Stimulated activated CD8-positive, alpha-beta memory T cell treated with anti-CD3 and anti-CD28 coated beads, Interleukin-4, amount 100 ng/mL, for 24 hours (primary cell): Measurements from ENCODE around the gene TUBGCP5.
"Not testable (repeated sequence)": the region's sequence is repeated elsewhere in the genome, so short reads cannot be mapped to it uniquely, and the experiment has no call there.

ENCODE experiments used
- DNase-seq: peaks from one replicate; pipeline ENCODE4 v3.0.0-alpha.2; 2020; ENCODE audit warnings: low read depth

Gene TUBGCP5

DNA sequence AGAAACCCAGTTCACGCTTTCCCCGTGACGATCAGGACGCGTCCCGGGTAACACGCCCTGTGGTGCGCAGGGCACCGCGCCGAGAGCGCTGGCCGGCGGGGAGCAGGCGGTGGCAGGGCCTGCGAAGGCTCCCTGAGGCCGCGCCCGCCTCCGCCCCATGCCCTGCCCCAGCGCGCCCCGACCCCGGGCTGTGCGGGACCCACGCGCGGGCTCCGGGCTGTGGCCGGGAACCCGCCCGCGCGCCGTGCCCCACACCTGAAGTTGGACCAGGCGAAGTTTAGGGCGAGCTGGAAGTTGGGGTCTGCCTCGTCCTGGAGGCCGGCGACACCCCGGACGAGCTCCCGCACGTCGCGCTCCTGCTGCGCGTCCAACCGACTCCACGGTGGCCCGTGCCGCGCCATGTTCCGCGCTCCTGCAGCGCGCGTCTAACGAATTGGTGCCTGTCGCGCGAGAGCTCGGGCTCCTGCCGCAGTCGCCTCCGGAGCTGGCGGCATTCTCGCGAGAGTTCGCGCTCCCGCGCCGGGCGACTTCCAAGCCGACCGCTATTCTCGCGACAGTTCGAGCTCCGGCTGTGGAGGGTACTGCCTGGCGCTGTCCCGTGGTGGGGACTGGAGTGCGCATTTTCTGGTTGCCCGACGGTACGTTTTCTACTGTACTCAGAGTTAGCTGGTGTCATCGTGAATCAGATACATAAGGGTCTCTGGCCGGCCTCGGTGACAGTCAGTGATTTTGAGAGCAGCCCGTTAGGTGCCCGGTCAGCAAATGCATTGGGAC, at the start of gene TUBGCP5:
TUBGCP5 (minus strand) TSS at position 427 of the 774 bp plus-strand sequence; CDS start at position 401, 26 bp downstream.
- DNase-seq, result peak; percentile 96

DNA sequence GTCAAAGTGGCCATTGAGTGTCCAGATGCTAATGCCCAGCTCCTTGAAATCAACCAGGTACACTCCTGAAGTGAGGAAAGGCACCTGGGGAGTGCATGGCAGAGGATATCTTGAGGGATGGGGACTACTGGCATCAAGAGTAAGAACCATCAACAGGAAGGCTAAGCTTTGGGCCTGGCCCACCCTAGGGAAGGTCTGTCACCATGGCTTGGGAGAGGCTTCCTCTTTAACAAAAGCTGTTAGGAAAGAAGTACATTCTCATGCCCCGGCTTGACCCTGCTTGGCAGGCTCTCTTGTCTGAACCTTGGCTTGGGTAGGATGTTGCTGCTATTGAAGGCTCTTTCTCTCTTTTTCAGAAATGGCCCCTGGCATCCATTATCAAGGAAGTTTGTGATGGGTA, 43.7 kb upstream of the TUBGCP5 start:
- no peak for DNase-seq

DNA sequence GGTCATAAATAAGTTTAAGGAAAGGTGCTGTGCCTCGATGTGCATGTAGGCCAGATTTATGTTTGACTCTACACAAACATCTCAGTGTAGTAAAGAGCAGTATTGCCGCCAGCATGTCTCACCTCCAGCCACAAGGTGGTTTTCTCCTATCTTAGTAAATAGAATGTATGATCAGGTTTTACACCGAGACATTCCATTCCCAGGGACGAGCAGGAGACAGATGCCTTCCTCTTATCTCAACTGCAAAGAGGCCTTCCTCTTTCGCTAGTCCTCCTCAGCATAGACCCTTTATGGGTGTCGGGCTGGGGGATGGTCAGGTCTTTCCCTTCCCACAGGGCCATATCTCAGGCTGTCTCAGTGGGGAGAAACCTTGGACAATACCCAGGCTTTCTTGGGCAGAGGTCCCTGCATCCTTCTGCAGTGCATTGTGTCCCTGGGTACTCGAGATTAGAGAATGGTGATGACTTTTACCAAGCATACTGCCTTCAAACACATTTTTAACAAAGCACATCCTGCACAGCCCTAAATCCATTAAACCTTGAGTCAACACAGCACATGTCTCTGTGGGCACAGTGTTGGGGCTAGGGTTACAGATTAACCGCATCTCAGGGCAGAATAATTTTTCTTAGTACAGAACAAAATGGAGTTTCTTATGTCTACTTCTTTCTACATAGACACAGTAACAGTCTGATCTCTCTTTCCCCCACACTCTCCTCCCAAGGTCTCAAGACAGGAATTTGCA, 42.8 kb upstream of the TUBGCP5 start:
- DNase-seq, result not testable (repeated sequence)

DNA sequence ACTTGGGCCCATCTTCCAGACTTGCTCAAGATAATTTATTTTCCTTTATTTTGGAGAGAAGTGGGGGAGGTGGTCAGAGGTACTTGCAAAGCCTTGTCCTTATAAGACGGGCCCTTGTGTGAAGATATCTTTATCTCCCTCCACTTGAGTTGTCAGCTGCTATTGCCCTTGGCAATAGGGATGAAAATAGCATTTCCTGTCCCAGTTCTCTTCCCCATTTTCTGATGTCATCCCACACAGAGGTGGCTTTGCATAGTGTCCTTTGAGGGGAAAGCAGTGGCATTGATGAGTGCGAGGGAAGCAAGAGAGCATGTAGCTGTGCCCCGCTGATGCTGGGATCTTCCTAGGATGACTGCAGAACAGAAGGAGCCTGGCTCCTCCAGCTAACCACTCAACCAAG, 41.9 kb upstream of the TUBGCP5 start:
- no peak for DNase-seq

DNA sequence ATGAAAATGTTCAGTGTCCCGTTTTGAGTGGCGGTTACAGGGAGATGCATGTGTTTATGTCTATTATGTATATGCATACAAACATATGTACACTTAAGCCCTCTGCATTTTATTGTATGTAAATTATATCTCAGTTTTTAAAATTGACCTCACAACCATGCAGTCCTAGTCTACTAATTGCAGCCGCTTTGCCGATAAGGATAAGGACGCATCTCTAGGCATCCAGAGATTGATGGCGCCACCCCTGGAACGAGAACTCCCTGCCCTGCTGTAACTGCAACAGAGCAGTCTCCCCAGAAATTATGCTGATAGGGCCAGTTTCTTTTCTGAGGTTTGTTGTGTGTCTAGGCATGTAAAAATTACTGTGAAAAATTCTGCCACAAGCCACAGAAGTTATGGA, 40.4 kb upstream of the TUBGCP5 start:
- DNase-seq, result no peak

DNA sequence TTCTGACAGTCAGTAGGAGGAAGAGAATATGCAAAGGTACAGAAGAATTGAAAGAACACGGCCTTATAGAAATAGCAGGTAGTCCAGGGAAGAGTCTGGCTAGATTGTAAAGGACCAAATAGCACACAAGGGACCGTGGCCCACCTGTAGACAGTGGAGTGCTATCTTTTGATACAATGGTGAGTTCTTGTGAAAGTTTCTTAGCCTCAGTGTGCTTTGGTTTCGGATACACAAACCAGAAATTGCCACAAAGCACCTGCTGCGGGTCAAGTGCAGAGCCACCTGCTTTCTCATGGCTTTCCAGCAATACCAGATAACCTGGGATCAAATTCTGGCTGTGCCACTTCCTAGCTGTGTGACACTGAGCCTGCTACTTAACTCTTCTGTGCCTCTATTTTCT, 36.6 kb upstream of the TUBGCP5 start:
- no peak for DNase-seq

DNA sequence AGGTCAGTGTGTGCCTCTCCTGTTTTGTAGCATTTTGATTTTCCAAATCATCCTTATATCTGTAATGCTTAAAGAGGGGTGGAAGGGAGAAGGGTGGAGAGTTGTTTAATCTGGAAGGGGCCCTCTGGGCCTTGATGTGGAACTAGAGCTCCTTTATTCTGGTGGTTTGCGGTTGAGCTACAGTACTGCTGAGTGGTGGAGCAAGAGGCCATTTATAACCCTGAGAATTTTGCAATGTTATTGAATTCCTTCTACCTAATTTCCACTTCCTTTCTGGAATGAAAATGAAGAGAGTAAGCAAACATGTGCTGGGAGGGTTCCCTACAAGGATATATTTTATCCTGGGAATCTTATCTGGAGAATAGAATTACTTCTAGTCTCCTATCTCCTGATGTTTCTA, 35.3 kb upstream of the TUBGCP5 start:
- no peak for DNase-seq

DNA sequence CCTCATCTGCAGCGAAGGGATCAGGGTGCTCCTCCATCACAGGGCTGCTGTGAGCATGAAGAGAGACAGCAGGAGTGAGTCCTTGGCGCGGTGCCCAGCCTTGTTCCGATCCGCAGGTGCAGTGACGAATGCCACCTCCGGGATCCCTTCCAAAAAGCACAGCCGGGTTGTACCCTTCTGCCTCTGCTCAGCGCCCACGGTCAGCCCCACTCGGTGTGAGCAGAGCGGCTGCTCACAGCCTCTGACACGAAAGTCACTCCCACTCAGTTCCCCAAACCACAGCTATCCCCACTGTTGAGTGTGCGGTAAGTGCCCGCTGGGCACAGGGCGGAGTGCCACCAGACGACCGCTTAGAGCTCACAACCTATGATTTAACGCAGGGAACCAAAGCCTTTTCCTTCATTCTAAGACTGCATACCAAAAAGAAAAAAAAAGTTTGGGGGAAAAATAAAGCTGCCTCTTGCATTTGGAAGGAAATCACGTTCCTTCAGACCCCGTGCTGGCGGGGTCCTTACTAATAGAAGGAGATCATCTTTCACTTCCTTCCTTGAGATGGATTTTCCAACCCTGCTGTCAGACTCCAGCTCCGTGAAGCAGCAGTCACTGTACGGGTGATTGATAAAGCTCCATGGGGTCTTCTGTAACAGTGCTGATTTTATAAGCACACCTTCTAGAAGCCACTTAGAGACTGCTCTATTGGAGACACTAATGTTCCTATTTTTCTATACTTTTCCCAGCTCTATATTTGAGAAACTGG, 34.7 kb upstream of the TUBGCP5 start:
- no peak for DNase-seq

DNA sequence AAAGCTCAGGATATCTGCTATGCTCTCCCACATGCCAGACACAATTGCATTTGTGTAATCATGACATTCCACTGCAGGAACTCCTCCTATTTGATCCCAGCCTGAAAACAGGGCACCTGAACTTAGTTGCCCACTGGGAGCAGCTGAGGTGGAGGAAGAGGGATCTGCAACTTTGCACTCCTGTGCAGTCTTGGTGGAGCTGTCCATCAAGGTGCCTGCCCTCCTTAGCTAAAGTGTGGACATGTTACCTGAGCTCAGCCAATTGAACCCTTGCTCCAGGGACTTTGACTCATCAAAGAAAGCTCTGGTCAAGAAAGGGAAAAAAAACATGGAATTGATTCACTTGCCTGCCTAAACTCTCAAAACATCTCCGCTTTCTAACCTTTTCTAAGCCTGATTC, 33.3 kb upstream of the TUBGCP5 start:
- DNase-seq, result no peak

DNA sequence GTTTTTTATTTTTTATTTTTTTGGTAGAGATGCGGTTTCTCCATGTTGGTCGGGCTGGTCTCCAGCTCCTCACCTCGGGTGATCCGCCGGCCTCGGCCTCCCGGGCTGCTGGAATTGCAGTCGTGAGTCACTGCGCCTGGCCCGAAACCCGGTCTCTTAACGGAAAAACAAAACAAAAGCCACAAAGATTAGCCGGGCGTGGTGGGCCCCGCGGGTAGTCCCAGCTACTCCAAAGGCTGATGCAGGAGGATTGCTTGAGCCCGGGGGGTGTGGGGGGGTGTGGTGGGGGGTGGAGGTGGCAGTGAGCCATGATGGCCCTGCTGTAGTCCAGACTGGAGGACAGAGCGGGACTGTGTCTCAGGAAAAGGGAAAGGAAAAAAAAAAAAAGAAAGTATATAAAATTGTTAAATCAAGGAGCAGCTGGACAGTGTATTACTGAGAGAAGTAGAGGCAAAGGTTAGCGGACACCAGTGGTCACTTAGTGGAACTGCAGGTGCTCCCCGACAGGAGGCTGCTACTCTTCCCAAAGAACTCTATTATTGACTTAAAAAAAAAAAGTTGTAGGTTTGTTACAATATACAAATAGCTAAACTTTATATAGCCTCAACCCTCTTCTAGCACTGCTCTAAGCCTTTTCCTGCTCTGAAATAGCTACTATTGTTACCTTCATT, 30.3 kb upstream of the TUBGCP5 start:
- DNase-seq, result no peak

DNA sequence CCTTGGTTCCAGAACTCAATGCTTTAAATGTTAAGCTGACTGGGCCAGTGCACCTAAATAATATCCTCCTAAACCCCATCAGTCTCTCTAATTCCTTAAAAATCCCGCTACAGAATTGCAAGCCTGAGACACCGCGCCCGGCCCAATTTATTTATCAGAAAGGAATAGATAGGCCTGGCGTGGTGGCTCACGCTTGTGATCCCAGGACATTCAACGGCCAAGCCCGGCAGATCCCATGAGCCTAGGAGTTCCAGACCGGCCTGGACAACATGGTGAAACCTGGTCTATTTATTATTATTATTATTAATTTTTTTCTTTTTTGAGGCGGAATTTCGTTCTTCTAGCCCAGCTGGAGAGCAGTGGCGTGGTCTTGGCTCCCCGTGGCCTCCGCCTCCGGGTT, 28.0 kb upstream of the TUBGCP5 start:
- DNase-seq, result no peak

DNA sequence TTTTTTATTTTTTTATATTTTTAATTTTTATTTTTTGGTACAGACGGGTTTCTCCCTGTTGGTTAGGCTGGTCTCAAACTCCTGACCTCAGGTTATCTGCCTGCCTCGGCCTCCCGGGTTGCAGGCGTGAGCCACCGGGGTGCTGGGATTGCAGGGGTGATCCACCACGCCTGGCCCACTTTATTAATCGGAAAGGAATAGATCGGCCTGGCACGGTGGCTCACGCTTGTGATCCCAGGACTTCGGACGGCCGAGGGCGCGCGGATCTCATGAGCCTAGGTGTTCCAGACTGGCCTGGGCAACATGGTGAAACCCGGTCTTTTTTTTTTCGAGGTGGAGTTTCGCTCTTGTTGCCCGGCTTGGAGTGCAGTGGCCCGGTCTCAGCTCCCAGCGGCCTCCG, 26.5 kb upstream of the TUBGCP5 start:
- DNase-seq, result no peak

DNA sequence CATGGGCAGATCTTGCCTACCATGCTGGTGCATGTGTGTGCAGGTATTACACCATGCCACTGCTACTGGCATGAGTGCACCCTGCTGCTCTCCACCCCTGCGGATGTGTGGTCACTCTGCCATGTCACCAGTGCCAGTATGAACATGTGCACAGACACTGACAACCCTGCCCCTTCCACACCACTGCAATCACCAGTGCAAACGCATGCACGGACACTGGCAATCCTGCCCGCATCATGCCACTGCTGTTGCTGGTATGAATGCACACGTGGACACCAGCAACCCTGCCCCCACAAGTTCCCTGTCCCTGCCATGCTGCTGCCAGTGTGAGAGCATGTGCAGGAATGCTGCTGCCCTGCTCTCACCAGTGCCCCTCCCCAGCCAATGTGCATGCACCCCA, 24.8 kb upstream of the TUBGCP5 start:
- no peak for DNase-seq

DNA sequence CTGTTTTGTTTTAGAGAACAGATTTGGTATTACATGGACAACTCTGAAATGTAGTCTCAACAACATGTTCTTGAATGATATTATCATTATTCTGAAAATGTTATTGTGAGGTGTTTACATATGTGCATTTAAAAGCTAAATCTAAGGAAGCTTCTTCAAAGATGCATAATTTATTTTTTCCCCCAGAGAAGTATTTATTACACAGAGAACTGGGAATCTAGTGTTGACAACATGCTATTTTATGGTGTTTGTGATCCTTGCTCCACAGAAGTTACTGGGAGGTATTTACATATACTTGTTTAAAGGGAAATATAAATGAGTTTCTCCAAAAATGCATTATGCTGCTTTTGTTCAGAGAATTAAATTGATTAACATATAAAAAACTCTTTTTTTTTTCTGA, 18.3 kb upstream of the TUBGCP5 start:
- DNase-seq, result no peak

DNA sequence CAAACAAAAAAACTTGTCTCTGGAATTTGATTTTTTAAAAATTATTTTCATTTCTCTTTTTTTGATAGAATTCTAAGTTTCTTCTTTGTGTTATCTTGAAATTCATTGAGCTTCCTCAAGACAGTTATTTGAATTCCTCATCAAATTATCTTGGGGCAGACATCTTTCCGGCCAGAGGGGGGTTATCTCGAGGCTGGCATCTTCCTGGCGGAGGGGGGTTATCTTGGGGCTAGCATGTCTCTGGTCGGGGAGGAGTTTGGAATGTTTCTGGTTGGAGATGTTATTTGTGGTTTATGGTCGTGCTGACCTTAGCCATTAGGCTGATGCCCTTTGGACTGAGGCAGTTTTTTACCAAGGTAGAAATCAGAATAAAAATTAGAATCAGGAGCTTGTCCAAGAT, 15.9 kb upstream of the TUBGCP5 start:
- no peak for DNase-seq

DNA sequence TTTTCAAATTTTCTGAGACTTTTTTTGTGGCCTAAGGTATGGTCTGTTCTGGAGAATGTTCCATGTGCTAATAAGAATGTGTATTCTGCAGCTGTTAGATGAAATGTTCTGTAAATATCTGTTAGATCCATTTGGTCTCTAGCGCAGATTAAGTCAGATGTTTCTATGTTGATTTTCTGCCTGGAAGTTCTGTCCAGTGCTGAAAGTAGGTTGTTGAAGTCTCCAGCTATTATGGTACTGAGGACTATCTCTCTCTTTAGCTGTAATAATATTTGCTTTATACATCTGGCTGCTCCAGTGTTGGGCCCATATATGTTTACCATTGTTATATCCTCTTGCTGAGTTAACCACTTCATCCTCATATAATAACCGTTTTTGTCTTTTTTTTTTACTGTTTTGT, 13.2 kb upstream of the TUBGCP5 start:
- DNase-seq, result no peak

DNA sequence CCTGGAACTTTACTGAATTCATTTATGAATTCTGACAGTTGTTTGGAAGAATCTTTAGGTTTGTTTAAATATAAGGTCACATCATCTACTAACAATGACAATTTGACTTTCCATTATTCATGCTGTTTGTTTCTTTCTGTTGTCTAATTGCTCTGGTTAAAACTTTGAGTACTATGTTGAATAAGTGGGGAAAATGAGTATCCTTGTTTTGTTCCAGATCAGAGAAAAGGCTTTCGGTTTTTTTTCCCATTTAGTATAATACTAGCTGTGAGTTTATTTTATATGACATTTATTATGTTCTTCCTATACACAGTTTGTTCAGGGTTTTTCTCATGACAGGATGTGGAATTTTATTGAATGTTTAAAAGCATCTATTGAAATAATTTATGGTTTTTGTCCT, 11.3 kb upstream of the TUBGCP5 start:
- DNase-seq, result no peak

DNA sequence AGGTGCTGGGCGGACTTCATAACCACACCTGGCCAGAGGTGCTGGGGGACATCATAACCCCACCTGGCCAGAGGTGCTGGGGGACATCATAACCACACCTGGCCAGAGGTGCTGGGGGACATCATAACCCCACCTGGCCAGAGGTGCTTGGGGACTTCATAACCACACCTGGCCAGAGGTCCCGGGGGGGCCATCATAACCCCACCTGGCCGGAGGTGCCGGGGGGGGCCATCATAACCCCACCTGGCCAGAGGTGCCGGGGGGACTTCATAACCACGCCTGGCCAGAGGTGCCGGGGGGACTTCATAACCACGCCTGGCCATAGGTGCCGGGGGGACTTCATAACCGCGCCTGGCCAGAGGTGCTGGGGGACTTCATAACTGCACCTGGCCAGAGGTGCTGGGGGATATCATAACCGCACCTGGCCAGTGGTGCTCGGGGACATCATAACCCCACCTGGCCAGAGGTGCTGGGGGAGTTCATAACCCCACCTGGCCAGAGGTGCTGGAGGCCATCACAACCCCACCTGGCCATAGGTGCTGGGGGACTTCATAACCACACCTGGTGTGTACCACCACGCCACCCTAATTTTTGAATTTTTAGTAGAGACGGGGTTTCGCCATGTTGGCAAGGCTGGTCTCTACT, 10.7 kb upstream of the TUBGCP5 start:
- no peak for DNase-seq

DNA sequence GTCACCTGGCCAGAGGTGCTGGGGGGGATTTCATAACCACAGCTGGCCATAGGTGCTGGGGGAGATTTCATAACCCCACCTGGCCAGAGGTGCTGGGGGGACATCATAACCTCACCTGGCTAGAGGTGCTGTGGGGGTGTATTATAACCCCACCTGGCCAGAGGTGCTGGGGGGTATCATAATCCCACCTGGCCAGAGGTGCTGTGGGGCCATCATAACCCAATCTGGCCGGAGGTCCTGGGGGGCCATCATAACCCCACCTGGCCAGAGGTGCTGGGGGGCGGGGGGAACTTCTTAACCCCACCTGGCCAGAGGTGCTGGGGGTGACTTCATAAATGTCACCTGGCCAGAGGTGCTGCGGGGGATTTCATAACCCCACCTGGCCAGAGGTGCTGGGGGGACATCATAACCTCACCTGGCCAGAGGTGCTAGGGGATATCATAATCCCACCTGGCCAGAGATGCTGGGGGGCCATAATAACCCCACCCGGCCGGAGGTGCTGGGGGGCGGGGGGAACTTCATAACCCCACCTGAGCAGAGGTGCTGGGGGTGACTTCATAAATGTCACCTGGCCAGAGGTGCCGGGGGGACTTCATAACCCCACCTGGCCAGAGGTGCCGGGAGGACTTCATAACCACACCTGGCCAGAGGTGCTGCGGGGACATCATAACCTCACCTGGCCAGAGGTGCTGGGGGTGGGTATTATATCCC, 9.4 kb upstream of the TUBGCP5 start:
- DNase-seq, result not testable (repeated sequence)

DNA sequence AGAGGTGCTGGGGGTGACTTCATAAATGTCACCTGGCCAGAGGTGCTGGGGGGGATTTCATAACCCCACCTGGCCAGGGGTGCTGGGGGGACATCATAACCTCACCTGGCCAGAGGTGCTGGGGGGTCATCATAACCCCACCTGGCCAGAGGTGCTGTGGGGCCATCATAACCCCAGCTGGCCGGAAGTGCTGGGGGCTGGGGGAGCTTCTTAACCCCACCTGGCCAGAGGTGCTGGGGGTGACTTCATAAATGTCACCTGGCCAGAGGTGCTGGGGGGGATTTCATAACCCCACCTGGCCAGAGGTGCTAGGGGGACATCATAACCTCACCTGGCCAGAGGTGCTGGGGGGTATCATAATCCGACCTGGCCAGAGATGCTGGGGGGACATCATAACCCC, 4.6 kb upstream of the TUBGCP5 start:
- not testable (repeated sequence) for DNase-seq

DNA sequence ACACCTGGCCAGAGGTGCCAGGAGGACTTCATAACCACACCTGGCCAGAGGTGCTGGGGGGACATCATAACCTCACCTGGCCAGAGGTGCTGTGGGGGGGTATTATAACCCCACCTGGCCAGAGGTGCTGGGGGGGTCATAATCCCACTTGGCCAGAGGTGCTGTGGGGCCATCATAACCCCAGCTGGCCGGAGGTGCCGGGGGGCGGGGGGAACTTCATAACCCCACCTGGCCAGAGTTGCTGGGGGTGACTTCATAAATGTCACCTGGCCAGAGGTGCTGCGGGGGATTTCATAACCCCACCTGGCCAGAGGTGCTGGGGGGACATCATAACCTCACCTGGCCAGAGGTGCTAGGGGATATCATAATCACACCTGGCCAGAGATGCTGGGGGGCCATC, 4.2 kb upstream of the TUBGCP5 start:
- DNase-seq, result not testable (repeated sequence)
